GM18861 (cell line): ENCODE measurements around the gene CUTA.

Experiments
- ATAC-seq: cut with Tn5 transposase; IDR thresholded peaks from one replicate; pipeline ENCODE4 v1.9.1; 2021; ENCODE audit not compliant: unreplicated experiment

CUTA gene

GRCh38 chr6:33417903-33418689 is at the start of gene CUTA:
Gene CUTA, minus strand, starts transcription at chr6:33418107. Its CDS starts 107 bp downstream, at chr6:33418000.
- ATAC-seq: peak; percentile 75

GRCh38 chr6:33467091-33467490 is 49.2 kb upstream of the CUTA start:
- ATAC-seq: no peak

GRCh38 chr6:33466075-33466735 is 48.3 kb upstream of the CUTA start:
- ATAC-seq: no peak

GRCh38 chr6:33459226-33459625 is 41.3 kb upstream of the CUTA start:
- ATAC-seq: no peak

GRCh38 chr6:33458676-33459075 is 40.8 kb upstream of the CUTA start:
- ATAC-seq: no peak

GRCh38 chr6:33456156-33456555 is 38.2 kb upstream of the CUTA start:
- no peak for ATAC-seq

- ATAC-seq: no peak
Observed at GRCh38 chr6:33455051-33455450, 37.1 kb upstream of the CUTA start.

GRCh38 chr6:33454009-33454946 is 36.4 kb upstream of the CUTA start, which contains the start of gene ZBTB9:
Gene ZBTB9, plus strand, starts transcription at chr6:33454576. Its CDS starts 525 bp downstream, at chr6:33455101.
- ATAC-seq: peak; percentile 98

- no peak for ATAC-seq
Observed at GRCh38 chr6:33453393-33454008, 35.6 kb upstream of the CUTA start.

GRCh38 chr6:33452496-33452895 is 34.6 kb upstream of the CUTA start:
- no peak for ATAC-seq

GRCh38 chr6:33451606-33452005 is 33.7 kb upstream of the CUTA start:
- ATAC-seq: no peak

- ATAC-seq: no peak
Observed at GRCh38 chr6:33450434-33450833, 32.5 kb upstream of the CUTA start.

GRCh38 chr6:33446356-33446755 is 28.4 kb upstream of the CUTA start:
- ATAC-seq: no peak

GRCh38 chr6:33445119-33445603 is 27.3 kb upstream of the CUTA start:
- no peak for ATAC-seq

- no peak for ATAC-seq
Observed at GRCh38 chr6:33443619-33444504, 26.0 kb upstream of the CUTA start.

- no peak for ATAC-seq
Observed at GRCh38 chr6:33443025-33443424, 25.1 kb upstream of the CUTA start.

- ATAC-seq: no peak
Observed at GRCh38 chr6:33442283-33442682, 24.4 kb upstream of the CUTA start.

- no peak for ATAC-seq
Observed at GRCh38 chr6:33441457-33441856, 23.6 kb upstream of the CUTA start.

GRCh38 chr6:33440649-33441309 is 22.9 kb upstream of the CUTA start:
- ATAC-seq: no peak
